Kidney epithelial cell (primary cell): ENCODE results near the gene ENHO. TPM values are rescaled to one million over a fixed set of nuclear protein-coding genes. Genes with fewer than 3 reads are reported as not detected.

Experiments used
- DNase-seq: peaks from one replicate; pipeline ENCODE4 v3.0.0-alpha.2; 2010; ENCODE audit warnings: low read depth
- H3K27me3 ChIP-seq: 2 replicates; pipeline ENCODE4 v1.6.0; 2011; ENCODE audit warnings: low read length; ENCODE audit not compliant: control insufficient read depth, insufficient read depth
- H3K36me3 ChIP-seq: 2 replicates; pipeline ENCODE4 v1.5.1; 2011; ENCODE audit warnings: low read length; ENCODE audit not compliant: control insufficient read depth, insufficient read depth
- H3K4me3 ChIP-seq: 2 replicates; pipeline ENCODE4 v1.5.1; 2011; ENCODE audit warnings: low read depth, mild to moderate bottlenecking, control low read depth, low read length
- total RNA-seq: library from RNA; depleted of rRNA; stranded (reverse); fragments of >200 nt; gene quantifications from 2 replicates; pipeline ENCODE4 v1.2.3, GENCODE V29; 2015
- TF ChIP-seq, protein P1 (sequence below): IDR thresholded peaks from 2 replicates; pipeline ENCODE4 v1.5.1; 2011; ENCODE audit warnings: mild to moderate bottlenecking, moderate library complexity, low read length, control low read depth, inconsistent platforms; ENCODE audit not compliant: insufficient read depth, poor library complexity, severe bottlenecking

Gene ENHO
- total RNA-seq, 1 donor from 2014 or later, result 1.5 TPM

- Histone ChIP-seq H3K27me3 (peaks cover 31% of the 10 kb centered on the region), H3K4me3 (no peak overlapping the region), H3K36me3 (no peaks in the 10 kb centered on the region)
- DNase-seq, result no peak
- TF ChIP-seq, protein P1, sequence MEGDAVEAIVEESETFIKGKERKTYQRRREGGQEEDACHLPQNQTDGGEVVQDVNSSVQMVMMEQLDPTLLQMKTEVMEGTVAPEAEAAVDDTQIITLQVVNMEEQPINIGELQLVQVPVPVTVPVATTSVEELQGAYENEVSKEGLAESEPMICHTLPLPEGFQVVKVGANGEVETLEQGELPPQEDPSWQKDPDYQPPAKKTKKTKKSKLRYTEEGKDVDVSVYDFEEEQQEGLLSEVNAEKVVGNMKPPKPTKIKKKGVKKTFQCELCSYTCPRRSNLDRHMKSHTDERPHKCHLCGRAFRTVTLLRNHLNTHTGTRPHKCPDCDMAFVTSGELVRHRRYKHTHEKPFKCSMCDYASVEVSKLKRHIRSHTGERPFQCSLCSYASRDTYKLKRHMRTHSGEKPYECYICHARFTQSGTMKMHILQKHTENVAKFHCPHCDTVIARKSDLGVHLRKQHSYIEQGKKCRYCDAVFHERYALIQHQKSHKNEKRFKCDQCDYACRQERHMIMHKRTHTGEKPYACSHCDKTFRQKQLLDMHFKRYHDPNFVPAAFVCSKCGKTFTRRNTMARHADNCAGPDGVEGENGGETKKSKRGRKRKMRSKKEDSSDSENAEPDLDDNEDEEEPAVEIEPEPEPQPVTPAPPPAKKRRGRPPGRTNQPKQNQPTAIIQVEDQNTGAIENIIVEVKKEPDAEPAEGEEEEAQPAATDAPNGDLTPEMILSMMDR, result peak; percentile 70
These were observed 24.3 kb upstream of the ENHO start for GRCh38 chr9:34546834-34547827.

- Histone ChIP-seq H3K36me3 (no peaks in the 10 kb centered on the region), H3K27me3 (peaks cover 28% of the 10 kb centered on the region), H3K4me3 (no peak overlapping the region)
- TF ChIP-seq, protein P1, result no peak
- DNase-seq, result no peak
These were observed 23.5 kb upstream of the ENHO start for GRCh38 chr9:34546102-34546833.

GRCh38 chr9:34545497-34545896 is 22.7 kb upstream of the ENHO start:
- no peak overlapping the region for H3K4me3 ChIP-seq
- H3K36me3 ChIP-seq, result no peaks in the 10 kb centered on the region
- H3K27me3 ChIP-seq, result peaks cover 26% of the 10 kb centered on the region
- no peak for DNase-seq
- TF ChIP-seq, protein P1, result no peak

DNA sequence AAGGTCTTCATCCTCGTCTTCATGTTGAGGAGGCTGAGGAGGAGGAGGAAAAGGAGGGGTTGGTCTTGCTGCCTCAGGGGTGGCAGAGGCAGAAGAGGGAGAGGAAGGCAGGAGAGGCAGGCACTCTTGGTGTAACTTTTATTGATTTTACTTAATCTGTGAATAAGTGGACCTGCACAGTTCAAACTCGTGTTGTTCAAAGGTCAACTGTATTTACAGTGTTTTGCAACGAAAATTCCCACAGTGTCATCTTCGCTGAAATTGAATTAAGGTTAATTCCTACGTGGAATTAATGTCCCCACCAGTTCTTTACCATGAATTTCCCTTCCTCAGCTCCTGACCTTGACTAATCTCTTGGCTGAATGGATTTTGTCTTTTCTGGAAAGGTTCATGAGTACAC is 21.2 kb upstream of the ENHO start:
- H3K27me3 ChIP-seq, result peaks cover 17% of the 10 kb centered on the region
- no peaks in the 10 kb centered on the region for H3K36me3 ChIP-seq
- no peak for DNase-seq
- H3K4me3 ChIP-seq, result no peak overlapping the region
- TF ChIP-seq, protein P1, result no peak

- Histone ChIP-seq H3K36me3 (no peaks in the 10 kb centered on the region), H3K27me3 (peaks cover 8% of the 10 kb centered on the region), H3K4me3 (no peak overlapping the region)
- TF ChIP-seq, protein P1, result no peak
- no peak for DNase-seq
These were observed 18.8 kb upstream of the ENHO start for GRCh38 chr9:34541540-34541939.
